NCI-H748 treated with DMSO at 0.1 percent for 48 hours (cell line): ENCODE measurements around the gene TBC1D4.
"Not testable (repeated sequence)": the region's sequence is repeated elsewhere in the genome, so short reads cannot be mapped to it uniquely, and the experiment has no call there.

Experiments
- DNase-seq: peaks from one replicate; lab custom pipeline; 2025; lab: John Stamatoyannopoulos, UW

TBC1D4 gene

DNA sequence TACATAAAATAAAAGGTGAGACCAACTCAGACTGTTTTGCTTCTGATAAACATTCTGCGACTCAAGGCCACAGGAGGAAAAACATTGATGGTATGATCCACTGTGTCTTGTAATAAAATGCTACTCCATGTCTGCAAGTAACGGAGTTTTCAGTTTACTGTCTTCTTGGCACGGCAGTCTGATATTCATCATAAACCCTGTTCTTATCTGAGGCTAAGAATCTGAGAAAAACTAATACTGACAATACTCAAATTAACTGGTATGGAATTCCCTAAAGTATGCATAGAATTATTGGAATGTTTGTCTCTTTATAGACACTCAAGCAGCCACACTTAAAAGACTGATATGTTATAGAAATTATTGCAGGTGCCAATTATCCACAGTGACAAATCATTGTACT is 125.5 kb downstream of the TBC1D4 start:
- DNase-seq: no peak

GRCh38 chr13:75355609-75356008 is 126.4 kb downstream of the TBC1D4 start:
- no peak for DNase-seq

GRCh38 chr13:75353781-75354193 is 128.2 kb downstream of the TBC1D4 start:
- DNase-seq: no peak

DNA sequence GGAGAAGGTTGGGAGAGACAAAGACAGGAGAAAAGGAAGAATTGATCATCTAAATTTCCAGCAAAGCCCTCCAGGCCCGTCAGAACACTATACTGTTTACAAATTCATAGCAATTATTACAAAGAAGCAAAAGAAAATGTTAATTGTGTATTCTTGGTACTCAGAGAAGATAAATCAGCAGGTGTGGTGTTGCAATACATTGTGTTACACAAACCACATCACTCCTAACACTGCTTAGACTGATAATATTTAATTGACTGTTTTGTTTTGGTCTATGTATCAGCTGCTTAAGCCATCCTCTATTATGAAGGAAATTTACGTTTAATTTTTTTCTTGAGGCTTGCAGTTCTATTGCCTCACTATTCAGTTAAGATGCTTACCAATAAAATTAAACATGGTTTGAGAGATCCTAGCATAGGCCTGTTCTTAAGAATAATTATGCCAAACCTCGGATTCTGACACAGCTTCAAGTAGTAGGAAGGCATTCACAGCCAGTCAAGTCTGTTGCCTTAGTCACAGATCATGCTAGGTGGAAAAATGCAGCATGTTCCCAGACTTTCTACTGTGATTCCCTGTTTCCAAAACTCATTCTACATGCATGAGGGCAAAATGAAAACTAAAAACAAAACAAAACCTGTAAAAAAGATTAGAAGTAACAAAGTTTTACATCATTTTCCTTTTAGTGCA is 129.2 kb downstream of the TBC1D4 start:
- DNase-seq: no peak

DNA sequence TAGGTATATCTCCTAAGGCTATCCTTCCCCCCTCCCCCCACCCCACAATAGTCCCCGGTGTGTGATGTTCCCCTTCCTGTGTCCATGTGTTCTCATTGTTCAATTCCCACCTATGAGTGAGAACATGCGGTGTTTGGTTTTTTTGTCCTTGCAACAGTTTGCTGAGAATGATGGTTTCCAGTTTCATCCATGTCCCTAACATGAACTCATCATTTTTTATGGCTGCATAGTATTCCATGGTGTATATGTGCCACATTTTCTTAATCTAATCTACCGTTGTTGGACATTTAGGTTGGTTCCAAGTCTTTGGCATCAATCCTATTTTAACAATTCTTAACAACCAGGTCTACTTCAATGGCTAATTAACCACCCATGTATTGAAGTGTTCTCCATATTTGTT is 130.4 kb downstream of the TBC1D4 start:
- not testable (repeated sequence) for DNase-seq

GRCh38 chr13:75347925-75348324 is 134.0 kb downstream of the TBC1D4 start:
- DNase-seq: no peak

DNA sequence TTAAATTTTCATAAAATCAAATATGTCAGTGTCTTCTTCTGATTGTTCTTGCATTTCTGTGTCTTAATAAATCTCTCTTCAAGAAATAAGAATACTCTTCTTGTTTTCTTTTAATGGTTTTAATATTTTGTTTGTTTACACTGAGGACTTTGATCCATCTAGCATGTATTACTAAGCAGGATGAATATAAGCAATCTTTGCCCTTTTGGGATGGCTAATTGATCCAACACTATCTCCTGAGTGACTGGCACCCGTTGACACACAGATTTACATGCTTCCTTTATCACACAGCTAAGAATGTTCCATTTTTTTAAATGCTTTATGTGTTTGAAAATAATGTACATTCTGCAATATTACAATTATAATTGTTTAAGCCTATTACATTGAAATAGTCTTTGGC is 134.5 kb downstream of the TBC1D4 start:
- no peak for DNase-seq

- no peak for DNase-seq
These were observed 136.8 kb downstream of the TBC1D4 start for GRCh38 chr13:75345193-75345592.

GRCh38 chr13:75341028-75341427 is 140.9 kb downstream of the TBC1D4 start:
- DNase-seq: no peak

GRCh38 chr13:75339635-75340374 is 142.2 kb downstream of the TBC1D4 start:
- no peak for DNase-seq

GRCh38 chr13:75334634-75335447 is 147.1 kb downstream of the TBC1D4 start:
- no peak for DNase-seq

- DNase-seq: no peak
These were observed 148.9 kb downstream of the TBC1D4 start for GRCh38 chr13:75333103-75333502.

DNA sequence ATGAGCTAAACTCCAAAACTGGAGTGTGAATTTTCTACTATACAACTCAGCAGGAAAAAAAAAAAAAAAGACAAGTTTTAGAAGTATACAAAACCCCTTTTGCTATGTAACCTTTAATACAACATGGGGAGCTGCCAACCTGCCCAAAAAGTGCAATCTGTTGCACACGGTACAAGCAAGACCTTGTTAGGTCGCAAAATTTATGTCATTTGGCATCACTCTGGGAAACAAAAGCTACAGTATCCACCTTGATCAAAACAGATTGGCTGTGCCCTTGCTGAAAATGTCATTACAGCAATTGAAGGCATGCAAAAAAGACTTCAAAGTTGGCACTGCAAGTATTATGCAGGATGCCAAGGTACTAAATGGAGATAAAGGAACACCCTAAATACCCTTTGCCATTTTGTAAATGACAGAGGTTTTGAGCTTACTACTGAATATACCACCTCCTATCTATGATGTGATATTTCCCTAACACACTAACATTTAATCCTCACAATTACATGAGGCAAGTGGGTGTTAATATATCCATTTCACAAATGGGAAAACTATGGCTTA is 150.1 kb downstream of the TBC1D4 start:
- no peak for DNase-seq

DNA sequence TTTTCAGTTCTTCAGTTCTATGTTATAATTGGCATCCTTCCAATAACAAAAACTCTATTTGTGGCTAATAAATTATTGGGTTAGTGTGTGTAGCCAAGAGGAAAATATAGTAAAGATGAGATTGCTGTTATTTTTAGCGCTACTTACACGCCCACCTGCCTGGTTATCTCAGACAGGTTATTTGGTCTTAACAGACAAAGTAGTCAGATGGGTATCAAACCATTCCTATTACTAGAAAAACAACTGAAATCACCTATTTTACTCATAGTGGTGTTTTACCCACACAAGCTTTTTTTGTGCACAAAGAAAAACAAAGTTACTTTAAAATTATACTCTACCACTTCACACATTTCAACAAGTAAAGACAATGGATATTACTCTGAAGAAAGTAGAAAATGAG is 151.2 kb downstream of the TBC1D4 start:
- DNase-seq: no peak

GRCh38 chr13:75329723-75330122 is 152.2 kb downstream of the TBC1D4 start:
- DNase-seq: no peak

DNA sequence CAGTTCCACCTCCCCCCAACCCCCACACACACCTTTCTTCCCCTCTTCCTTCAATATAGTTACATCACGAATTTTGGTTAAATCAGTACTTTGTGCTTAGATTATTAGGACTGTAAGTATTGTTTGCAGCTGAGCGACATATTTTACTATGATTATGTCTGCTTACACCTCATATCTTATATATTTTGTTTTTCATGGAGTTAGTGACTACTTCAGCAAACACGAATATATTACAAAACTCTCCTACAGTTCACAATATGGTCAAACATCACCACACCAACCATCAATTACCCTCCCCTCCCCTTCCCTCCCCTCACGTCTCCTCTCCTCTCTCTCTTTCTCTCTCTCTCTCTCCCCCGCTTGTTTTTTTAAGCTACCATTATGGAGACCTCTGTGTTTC is 152.9 kb downstream of the TBC1D4 start:
- no peak for DNase-seq

- DNase-seq: no peak
These were observed 154.8 kb downstream of the TBC1D4 start for GRCh38 chr13:75327135-75327510.

- DNase-seq: no peak
These were observed 155.5 kb downstream of the TBC1D4 start for GRCh38 chr13:75326173-75327134.

DNA sequence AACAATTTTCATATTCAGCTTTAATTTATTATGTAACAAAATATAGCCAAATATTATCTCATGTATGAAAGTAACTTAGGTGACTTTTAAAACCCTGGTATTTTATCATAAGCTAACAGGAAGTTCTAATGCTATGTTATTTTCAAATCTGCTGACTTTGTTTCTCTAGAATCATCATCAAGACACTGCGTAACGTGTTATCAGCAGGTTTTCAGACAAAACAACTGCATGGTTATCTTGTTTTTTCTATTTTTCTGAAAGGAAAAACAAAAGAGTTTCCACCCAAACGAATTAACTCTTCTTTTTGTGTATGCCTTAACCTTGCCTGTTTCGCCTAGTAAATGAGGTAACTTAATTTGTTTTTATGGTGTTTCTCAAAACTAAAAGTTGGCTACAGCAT is 156.3 kb downstream of the TBC1D4 start:
- no peak for DNase-seq

DNA sequence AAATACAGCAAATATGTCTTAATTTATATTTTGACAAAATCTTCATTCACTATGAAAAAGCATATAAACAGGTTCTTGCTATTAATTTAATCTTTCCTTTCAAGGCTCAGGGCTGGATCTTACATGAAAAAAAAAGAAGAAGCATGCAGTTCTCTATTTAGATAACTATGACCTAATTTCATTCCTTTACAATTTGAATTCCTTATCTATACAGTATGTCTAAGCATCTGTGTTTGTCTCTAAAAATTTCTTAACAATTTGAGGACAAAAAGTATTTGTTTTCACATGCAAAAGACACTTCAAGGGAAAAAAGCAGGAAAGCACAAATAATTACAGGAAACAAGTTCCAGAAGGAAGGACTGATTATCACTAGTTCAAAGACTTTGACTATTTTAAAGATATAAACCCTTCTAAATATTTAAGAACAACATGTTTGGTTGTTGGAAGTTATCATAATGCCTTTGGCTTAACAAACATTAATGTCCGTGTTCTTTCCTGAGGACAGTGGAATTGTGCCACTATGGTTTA is 157.5 kb downstream of the TBC1D4 start:
- no peak for DNase-seq

GRCh38 chr13:75321084-75321483 is 160.9 kb downstream of the TBC1D4 start:
- no peak for DNase-seq
